SW 1271 (cell line): ENCODE data around the gene SNAP25.

Source experiments
- DNase-seq, 2 experiments: peaks; one replicate each; lab custom pipeline; 2025; lab: John Stamatoyannopoulos, UW

Gene SNAP25

GRCh38 chr20:10263385-10264165, 44.9 kb downstream of the SNAP25 start:
- DNase-seq, result no peak

- no peak for DNase-seq
These were observed 45.5 kb downstream of the SNAP25 start for GRCh38 chr20:10264166-10264558.

- DNase-seq, result no peak
These were observed 50.0 kb downstream of the SNAP25 start for GRCh38 chr20:10268636-10269035.

- DNase-seq, result no peak
These were observed 52.0 kb downstream of the SNAP25 start for GRCh38 chr20:10270630-10271029.

GRCh38 chr20:10271494-10272219, 53.0 kb downstream of the SNAP25 start:
- DNase-seq, result no peak

GRCh38 chr20:10276878-10277580, 58.4 kb downstream of the SNAP25 start:
- no peak for DNase-seq

GRCh38 chr20:10277616-10278015, 59.0 kb downstream of the SNAP25 start:
- DNase-seq, result no peak

- DNase-seq, result no peak
These were observed 59.8 kb downstream of the SNAP25 start for GRCh38 chr20:10278412-10278811.

GRCh38 chr20:10280018-10280908, 61.6 kb downstream of the SNAP25 start:
- no peak for DNase-seq

GRCh38 chr20:10281911-10282310, 63.3 kb downstream of the SNAP25 start:
- no peak for DNase-seq

GRCh38 chr20:10282979-10283456, 64.4 kb downstream of the SNAP25 start:
- DNase-seq, result no peak

- no peak for DNase-seq
These were observed 67.7 kb downstream of the SNAP25 start for GRCh38 chr20:10286356-10286755.

- DNase-seq, result no peak
These were observed 69.8 kb downstream of the SNAP25 start for GRCh38 chr20:10288421-10288820.

- DNase-seq, result no peak
These were observed 70.5 kb downstream of the SNAP25 start for GRCh38 chr20:10288954-10289646.

GRCh38 chr20:10291568-10292248, 73.1 kb downstream of the SNAP25 start:
- DNase-seq, result no peak

- DNase-seq, result no peak
These were observed 78.6 kb downstream of the SNAP25 start for GRCh38 chr20:10297223-10297622.

- no peak for DNase-seq
These were observed 79.1 kb downstream of the SNAP25 start for GRCh38 chr20:10297684-10298240.

- DNase-seq, result no peak
These were observed 82.2 kb downstream of the SNAP25 start for GRCh38 chr20:10300582-10301446.

GRCh38 chr20:10303852-10304251, 85.2 kb downstream of the SNAP25 start:
- no peak for DNase-seq
